HCT116 (cell line): ENCODE data around the gene INCA1.

ENCODE experiments used
- CTCF ChIP-seq, 3 experiments: fragments of 200-600 bp in 1 of 3; sonication (generic) in 1 of 3; IDR thresholded peaks in 2 of 3; conservative IDR thresholded peaks in 1 of 3; 2 replicates each; pipeline ENCODE4 v1.5.1; 2012 to 2017; ENCODE audit warnings: low read depth in 2 of 3, low read length in 2 of 3, antibody characterized with exemption in 1 of 3, borderline replicate concordance in 1 of 3, control low read depth in 1 of 3, mild to moderate bottlenecking in 1 of 3, mixed read lengths in 1 of 3, mixed run types in 1 of 3, moderate library complexity in 1 of 3; ENCODE audit not compliant: insufficient read depth in 1 of 3
- EZH2 ChIP-seq: fragments of 200-600 bp; sonication (generic); IDR thresholded peaks from 2 replicates; pipeline ENCODE4 v1.6.1; 2017; ENCODE audit warnings: antibody characterized with exemption, mixed run types
- JUND ChIP-seq: IDR thresholded peaks from 2 replicates; pipeline ENCODE4 v1.6.1; 2012
- POLR2A ChIP-seq: IDR thresholded peaks from 2 replicates; pipeline ENCODE4 v1.7.0; 2011; ENCODE audit warnings: borderline replicate concordance; ENCODE audit not compliant: insufficient read depth, insufficient read length; ENCODE audit errors: extremely low read depth
- POLR2AphosphoS5 ChIP-seq: IDR thresholded peaks from 2 replicates; pipeline ENCODE4 v1.6.1; 2011; ENCODE audit warnings: mild to moderate bottlenecking, low read depth, low read length, moderate library complexity
- SRF ChIP-seq: IDR thresholded peaks from 2 replicates; pipeline ENCODE4 v1.6.1; 2012; ENCODE audit warnings: low read depth
- YY1 ChIP-seq: IDR thresholded peaks from 2 replicates; pipeline ENCODE4 v1.6.1; 2011; ENCODE audit warnings: low read length, low read depth, moderate library complexity, mild to moderate bottlenecking; ENCODE audit not compliant: insufficient replicate concordance; ENCODE audit errors: extremely low read depth

GRCh38 chr17:5034651-5035050 is 37.3 kb upstream of the INCA1 start:
- TF ChIP-seq SRF = no peak
- no peak for TF ChIP-seq CTCF (IDR thresholded peaks at IDR 0.05 in 2 of 3, conservative IDR thresholded peaks at IDR 0.05 in 1 of 3; ENCODE audit: borderline replicate concordance in 1 of 3, insufficient read depth in 1 of 3, low read depth in 2 of 3, low read length in 2 of 3)
- no peak for TF ChIP-seq POLR2A
- TF ChIP-seq EZH2 = no peak
- TF ChIP-seq JUND = no peak
- no peak for TF ChIP-seq YY1
- no peak for TF ChIP-seq POLR2AphosphoS5
